ENCODE data around the gene SCYL3.
A peak's percentile ranks its signal among the peaks of the same experiment; 100 is the strongest.
"Not testable (repeated sequence)": the region's sequence is repeated elsewhere in the genome, so short reads cannot be mapped to it uniquely, and the experiment has no call there.

Gene SCYL3

DNA sequence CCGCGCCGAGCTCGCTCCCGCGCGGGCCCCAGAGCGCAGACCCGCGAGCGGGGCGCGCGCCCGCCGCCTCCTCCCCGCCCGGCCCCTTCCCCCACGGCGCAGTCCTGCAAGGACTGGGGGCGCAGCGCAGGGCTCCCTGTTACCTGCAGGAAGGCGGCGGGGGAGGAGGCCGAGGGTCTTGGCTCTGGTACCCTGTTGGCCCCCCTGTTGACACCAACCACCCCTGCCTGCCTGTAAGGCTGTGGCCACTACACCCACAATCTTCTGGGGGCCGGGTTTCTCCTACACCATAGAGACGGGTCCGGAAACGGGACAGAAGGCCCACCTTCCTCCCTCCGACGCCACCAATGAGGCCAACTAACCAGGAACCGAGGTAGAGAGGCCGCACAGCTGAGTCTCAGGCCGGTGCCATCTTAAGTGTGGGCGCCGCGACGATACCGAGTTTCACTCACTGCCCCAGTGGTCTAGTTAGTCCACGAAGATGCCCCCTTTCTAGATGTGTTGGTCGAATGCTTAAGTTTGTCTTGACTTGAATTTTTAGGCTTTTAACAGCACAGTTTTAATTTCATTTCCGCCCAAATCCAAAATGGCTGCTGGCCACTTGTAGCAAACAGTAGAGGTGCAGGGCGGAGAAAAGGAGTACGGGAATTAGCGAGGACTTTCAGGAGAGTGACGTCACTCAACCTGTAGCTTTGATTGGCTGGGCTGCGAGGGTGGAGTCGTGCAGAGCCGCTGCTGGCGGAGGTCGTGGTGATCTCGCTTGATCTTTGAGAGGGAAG is at the start of gene SCYL3:
SCYL3 (minus strand) TSS at position 252 of the 779 bp plus-strand sequence. CDS start 5,056 bp downstream, outside the sequence.
- FAIRE-seq (peak; percentile 100), DNase-seq (ENCODE audit: insufficient read length, low spot score) (peak; percentile 75)

GRCh38 chr1:169941982-169942830 is 48.5 kb upstream of the SCYL3 start:
- FAIRE-seq (no peak), DNase-seq (ENCODE audit: insufficient read length, low spot score) (no peak)

GRCh38 chr1:169933984-169934725 is 40.5 kb upstream of the SCYL3 start:
- DNase-seq (ENCODE audit: insufficient read length, low spot score) (no peak), FAIRE-seq (peak; percentile 49)

GRCh38 chr1:169931795-169932231 is 38.1 kb upstream of the SCYL3 start:
- no peak for FAIRE-seq
- no peak for DNase-seq (ENCODE audit: insufficient read length, low spot score)

GRCh38 chr1:169929210-169929526 is 35.5 kb upstream of the SCYL3 start:
- DNase-seq (ENCODE audit: insufficient read length, low spot score) (no peak), FAIRE-seq (no peak)

GRCh38 chr1:169928438-169929209 is 34.9 kb upstream of the SCYL3 start:
- DNase-seq (ENCODE audit: insufficient read length, low spot score) (no peak), FAIRE-seq (peak; percentile 87)

DNA sequence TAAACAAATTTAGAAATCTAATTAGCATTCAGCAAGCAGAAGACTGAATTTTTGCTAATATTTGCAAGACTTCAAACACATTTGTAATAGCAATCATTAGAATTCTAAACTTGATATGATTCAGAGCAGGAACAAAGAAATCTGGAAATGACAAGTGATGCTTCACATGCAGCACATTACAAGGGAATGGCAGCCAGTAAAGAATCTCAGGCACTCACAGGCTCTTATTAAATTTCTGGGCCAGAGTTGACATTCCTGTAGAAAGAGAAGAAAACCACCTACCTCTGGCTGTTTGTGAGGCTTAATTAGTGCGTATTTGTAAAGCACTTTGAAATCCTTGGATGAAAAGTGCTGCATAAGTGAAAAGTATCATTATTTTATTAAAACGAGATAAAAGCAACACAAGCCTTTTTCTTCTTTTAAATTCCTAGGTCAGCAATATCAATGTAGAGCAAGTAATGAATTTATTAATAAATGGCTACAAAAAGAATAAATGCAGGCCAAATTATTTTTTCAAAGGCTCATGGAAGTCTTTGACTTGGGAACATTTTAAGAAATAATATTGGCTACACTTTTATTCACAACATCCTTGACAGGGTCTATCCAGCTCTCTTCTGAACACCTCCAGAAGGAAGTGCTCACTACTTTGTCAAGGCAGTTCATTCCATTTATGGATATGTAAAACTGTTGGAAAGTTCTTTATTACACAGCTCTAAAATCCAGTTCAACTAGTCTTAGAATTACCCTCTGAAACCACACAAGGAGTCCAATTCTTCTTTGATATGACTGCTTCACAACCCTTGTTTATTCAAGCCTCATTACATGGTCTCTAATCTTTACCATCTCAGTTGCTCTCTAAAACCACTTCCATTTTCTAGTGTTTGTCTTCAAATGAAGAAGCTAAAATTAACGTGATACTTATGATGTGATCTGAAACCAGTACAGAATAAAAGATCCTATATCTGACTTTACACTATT is 32.1 kb upstream of the SCYL3 start:
- FAIRE-seq: peak; percentile 57
- no peak for DNase-seq (ENCODE audit: insufficient read length, low spot score)

DNA sequence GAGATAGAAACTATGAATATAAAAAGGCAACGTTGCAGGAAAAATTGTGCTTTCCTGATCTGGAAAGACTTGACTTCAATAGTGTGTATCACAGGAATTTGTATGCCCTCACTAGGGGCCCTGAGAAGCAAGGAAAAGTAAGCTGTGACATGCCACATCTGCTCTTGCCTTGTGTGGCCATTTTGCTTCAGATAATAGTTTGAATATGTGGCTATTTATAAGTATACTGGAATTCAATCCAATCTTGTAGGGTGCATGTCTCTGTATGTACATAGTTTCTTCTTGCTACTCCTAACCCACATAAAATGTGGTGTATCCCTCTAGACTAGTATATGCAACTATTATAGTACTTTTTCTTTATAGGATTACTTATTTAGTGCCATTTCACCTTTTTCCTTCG is 31.1 kb upstream of the SCYL3 start:
- FAIRE-seq (no peak), DNase-seq (ENCODE audit: insufficient read length, low spot score) (no peak)

DNA sequence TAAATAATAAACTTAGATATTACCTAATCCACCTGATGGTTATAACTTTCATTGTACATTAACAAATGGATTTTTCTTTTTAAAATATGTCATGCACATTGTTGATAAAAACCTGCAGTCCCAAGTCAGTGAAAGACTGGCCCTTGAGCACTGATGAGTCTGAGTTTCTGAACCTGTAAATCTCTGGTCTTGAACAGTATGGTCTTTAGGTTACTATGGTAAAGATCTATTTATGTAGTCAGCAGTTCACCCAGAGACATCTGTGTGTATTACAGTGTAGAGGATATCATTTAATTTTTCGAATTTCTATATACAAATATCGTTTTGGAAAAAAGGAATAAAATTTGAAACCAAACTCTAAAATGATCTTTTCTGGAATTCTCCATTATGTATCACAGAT is 30.4 kb upstream of the SCYL3 start:
- no peak for FAIRE-seq
- DNase-seq (ENCODE audit: insufficient read length, low spot score): no peak

DNA sequence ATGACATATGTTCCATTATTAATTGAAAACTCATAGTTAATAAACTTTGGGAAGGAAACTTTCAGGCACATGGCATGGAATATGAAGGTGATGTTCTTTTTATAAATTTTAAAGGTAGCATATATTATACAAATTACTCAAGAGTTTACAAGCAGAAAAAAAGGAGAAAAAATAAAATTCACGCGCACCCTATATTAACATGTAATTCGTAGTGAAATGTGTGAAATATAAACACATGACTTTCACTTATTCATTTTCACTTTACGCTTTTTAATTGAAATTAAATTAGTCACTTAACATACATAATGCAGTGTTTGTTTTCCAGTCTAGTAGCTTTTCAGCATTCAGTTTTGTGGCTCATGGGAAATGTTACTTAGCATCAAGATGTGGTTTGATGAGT is 27.4 kb upstream of the SCYL3 start:
- DNase-seq (ENCODE audit: insufficient read length, low spot score) (no peak), FAIRE-seq (no peak)

DNA sequence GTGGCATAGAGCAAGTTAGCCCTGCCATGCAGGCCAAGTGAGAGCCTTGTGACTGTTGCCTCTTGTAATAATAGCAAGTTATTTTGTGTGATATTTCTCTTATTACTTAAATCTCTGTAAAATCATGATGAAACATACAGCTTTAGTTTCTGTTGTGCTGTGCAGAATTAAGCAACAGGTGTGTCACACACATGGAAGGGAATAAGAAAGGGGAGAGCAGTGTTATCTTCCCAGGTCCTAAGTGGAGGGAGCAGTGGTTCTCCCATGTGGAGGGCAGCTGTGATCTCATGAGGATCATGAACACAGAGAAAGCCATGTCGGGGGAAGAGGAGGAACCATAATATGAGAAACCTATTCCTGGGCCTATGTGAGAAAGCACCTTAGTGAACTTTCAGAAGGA is 25.2 kb upstream of the SCYL3 start:
- FAIRE-seq (no peak), DNase-seq (ENCODE audit: insufficient read length, low spot score) (no peak)

DNA sequence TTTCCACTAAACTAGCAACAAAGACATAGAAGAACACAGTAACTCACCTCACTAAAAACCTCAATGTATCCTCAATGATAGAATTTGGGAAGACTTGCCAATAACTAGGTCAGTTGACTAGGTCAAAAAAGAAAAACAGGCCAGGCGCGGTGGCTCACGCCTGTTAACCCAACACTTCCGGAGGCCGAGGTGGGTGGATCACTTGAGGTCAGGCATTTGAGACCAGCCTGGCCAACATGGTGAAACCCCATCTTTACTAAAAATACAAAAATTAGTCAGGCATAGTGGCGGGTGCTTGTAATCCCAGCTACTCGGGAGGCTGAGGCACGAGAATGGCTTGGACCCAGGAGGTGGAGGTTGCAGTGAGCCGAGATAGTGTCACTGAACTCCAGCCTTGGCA is 24.5 kb upstream of the SCYL3 start:
- peak; percentile 31 for FAIRE-seq
- DNase-seq (ENCODE audit: insufficient read length, low spot score): not testable (repeated sequence)

GRCh38 chr1:169915150-169915549 is 21.5 kb upstream of the SCYL3 start:
- FAIRE-seq (no peak), DNase-seq (ENCODE audit: insufficient read length, low spot score) (no peak)

DNA sequence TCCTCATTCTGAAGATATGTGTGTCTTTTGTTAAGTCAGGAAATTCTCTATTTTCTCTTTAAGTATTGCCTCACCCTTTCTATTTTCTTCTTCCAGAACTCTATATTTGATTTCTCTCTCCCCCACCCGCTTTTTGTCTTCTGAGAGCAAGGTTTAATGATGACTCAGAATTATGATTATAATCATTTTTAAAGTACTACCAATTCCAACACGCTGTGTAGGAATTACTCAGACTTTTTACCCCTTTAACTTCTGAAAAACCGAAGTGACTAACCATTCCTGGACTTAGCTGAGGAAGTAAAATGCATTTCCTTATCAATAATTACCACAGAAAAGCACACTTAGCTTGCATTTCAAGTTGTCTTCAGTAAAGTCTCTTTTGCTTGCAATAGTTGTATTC is 20.8 kb upstream of the SCYL3 start:
- FAIRE-seq (peak; percentile 66), DNase-seq (ENCODE audit: insufficient read length, low spot score) (no peak)

DNA sequence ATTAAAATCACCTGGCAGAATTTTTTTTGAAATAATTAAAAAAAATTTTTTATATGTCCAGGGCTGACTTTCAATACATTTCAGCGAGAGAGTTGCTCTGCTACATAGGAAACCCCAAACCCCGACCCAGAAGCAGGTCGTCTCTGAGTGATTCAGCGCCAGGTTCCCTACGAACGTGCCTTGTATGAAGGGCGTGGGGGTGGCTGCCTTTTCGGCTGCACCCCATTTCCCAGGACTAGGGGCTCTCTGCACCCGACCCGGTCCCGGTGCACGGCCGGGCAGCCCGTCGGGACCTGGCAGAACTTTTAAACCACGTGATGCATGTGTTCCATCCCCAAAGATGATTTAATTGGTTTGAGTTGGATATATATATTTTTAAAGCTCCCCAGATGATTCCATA is 15.8 kb upstream of the SCYL3 start:
- FAIRE-seq: no peak
- no peak for DNase-seq (ENCODE audit: insufficient read length, low spot score)

DNA sequence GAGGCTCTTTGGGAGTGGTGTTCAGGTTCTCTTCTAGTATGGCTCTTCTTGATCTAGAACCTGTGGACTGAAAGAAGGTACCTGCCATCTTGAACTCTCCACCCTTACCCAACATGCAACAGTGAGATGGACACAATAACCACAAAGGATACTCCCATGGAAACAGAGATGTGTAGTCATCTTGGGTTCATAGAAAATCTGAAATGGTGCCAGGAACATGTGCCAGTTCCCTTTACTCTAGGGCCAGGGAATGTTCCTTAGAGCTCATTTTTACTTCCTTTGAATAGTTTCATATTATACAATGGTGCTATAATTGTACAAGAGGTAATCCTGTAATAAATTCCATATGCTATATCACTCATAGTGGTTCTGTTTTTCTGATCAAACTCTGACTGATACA is 13.2 kb upstream of the SCYL3 start:
- FAIRE-seq: no peak
- DNase-seq (ENCODE audit: insufficient read length, low spot score): no peak

DNA sequence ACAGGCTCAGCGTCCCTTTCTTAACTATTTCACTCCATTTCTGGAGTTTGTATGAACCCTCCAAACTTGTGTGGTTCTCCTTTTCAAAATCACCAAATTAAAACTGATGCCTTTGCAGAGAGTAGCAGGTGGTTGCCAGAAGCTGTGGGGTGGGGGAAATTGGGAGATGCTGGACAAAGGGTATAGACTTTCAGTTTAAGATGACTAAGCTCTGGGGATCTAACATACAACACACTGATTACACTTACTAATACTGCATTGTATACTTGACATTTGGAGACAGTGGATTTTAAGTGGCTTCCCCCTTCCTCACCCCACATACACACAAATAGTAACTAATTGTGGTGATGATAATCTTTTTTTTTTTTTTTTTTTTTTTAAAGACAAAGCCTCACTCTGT is 11.1 kb upstream of the SCYL3 start:
- no peak for FAIRE-seq

DNA sequence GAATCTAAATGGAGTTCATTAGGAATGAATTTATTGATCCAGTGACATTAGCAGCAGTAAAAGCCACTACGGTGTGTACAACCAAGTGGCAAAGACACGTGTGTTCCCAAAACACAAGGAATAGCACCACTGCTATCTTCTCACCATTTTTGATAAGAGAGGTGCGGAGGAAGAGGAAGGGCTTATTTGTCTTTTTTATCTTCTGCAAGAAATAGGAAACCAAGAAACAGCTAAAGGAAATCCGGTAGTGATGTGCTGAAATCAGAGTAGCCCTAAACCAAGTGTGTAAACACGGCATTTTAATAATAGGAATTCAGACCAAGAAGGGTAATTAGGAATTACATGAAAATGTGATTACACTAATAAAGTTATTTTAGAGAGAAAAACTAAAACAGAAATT is 9.1 kb upstream of the SCYL3 start:
- FAIRE-seq (peak; percentile 44), DNase-seq (ENCODE audit: insufficient read length, low spot score) (no peak)

More for the DNA sequence above, 11.1 kb upstream of the SCYL3 start:
- DNase-seq (ENCODE audit: insufficient read length, low spot score): no peak

DNA sequence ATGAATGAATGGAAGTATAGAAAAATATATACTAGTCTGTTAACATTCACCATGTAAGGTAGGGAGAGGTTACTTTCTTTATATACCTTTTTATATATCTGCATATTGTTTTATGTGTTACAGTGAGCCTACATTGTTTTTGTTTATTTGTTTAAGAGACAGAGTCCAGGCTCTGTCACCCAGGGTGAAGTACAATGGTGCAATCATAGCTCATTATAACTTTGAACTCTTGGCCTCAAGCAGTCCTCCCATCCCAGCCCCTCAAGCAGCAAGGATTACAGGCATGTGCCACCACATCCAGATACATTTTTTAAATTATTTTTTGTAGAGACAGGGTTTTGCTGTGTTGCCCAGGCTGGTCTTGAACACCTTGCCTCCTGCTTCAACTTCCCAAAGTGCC is 7.4 kb upstream of the SCYL3 start:
- FAIRE-seq: peak; percentile 39
- no peak for DNase-seq (ENCODE audit: insufficient read length, low spot score)

Measured in GM19239 (cell line).